ENCODE data around the gene LRRIQ1. TPM values are rescaled to one million over a fixed set of nuclear protein-coding genes. Genes with fewer than 3 reads are reported as not detected.
"Not testable (repeated sequence)": the region's sequence is repeated elsewhere in the genome, so short reads cannot be mapped to it uniquely, and the experiment has no call there.

The LRRIQ1 gene
- total RNA-seq, 1 donor from 2014 or later: 10.6 TPM

GRCh38 chr12:84998341-84998740 lies 37.8 kb upstream of the LRRIQ1 start:
- peaks cover 20% of the 10 kb centered on the region for H3K4me1 Mint-ChIP-seq (ENCODE audit: low read depth, unreplicated experiment)
- no peak overlapping the region for H3K27ac Mint-ChIP-seq (ENCODE audit: unreplicated experiment)

GRCh38 chr12:85000729-85001128 lies 35.4 kb upstream of the LRRIQ1 start:
- H3K27ac Mint-ChIP-seq (ENCODE audit: unreplicated experiment): peak overlapping the region; percentile 15
- peaks cover 4% of the 10 kb centered on the region for H3K36me3 Mint-ChIP-seq (ENCODE audit: unreplicated experiment)
- H3K27me3 Mint-ChIP-seq (ENCODE audit: unreplicated experiment): peaks cover 3% of the 10 kb centered on the region
- peaks cover 34% of the 10 kb centered on the region for H3K4me1 Mint-ChIP-seq (ENCODE audit: low read depth, unreplicated experiment)
- DNase-seq: no peak
- peaks cover 12% of the 10 kb centered on the region for H3K9me3 Mint-ChIP-seq (ENCODE audit: unreplicated experiment)
- TF ChIP-seq CTCF (IDR thresholded peaks at IDR 0.05; ENCODE audit: partially characterized antibody, unreplicated experiment): no peak
- H3K4me3 Mint-ChIP-seq (ENCODE audit: unreplicated experiment): no peak overlapping the region

More at GRCh38 chr12:84998341-84998740, 37.8 kb upstream of the LRRIQ1 start:
- no peak for DNase-seq
- H3K27me3 Mint-ChIP-seq (ENCODE audit: unreplicated experiment): no peaks in the 10 kb centered on the region
- H3K36me3 Mint-ChIP-seq (ENCODE audit: unreplicated experiment): peaks cover 4% of the 10 kb centered on the region
- no peak for TF ChIP-seq CTCF (IDR thresholded peaks at IDR 0.05; ENCODE audit: partially characterized antibody, unreplicated experiment)
- peaks cover 5% of the 10 kb centered on the region for H3K9me3 Mint-ChIP-seq (ENCODE audit: unreplicated experiment)
- no peak overlapping the region for H3K4me3 Mint-ChIP-seq (ENCODE audit: unreplicated experiment)

- TF ChIP-seq CTCF (IDR thresholded peaks at IDR 0.05; ENCODE audit: partially characterized antibody, unreplicated experiment): no peak
- peaks cover 3% of the 10 kb centered on the region for H3K27me3 Mint-ChIP-seq (ENCODE audit: unreplicated experiment)
- peaks cover 12% of the 10 kb centered on the region for H3K9me3 Mint-ChIP-seq (ENCODE audit: unreplicated experiment)
- H3K4me1 Mint-ChIP-seq (ENCODE audit: low read depth, unreplicated experiment): peaks cover 52% of the 10 kb centered on the region
- no peak for DNase-seq
- peaks cover 4% of the 10 kb centered on the region for H3K36me3 Mint-ChIP-seq (ENCODE audit: unreplicated experiment)
- no peak overlapping the region for H3K4me3 Mint-ChIP-seq (ENCODE audit: unreplicated experiment)
- peak overlapping the region; percentile 69 for H3K27ac Mint-ChIP-seq (ENCODE audit: unreplicated experiment)
Observed at GRCh38 chr12:85002778-85003296, 33.3 kb upstream of the LRRIQ1 start.

GRCh38 chr12:85004204-85004603 lies 31.9 kb upstream of the LRRIQ1 start:
- H3K27ac Mint-ChIP-seq (ENCODE audit: unreplicated experiment): peak overlapping the region; percentile 91
- peaks cover 3% of the 10 kb centered on the region for H3K27me3 Mint-ChIP-seq (ENCODE audit: unreplicated experiment)
- H3K4me1 Mint-ChIP-seq (ENCODE audit: low read depth, unreplicated experiment): peaks cover 52% of the 10 kb centered on the region
- H3K4me3 Mint-ChIP-seq (ENCODE audit: unreplicated experiment): peak overlapping the region; percentile 69
- peaks cover 12% of the 10 kb centered on the region for H3K9me3 Mint-ChIP-seq (ENCODE audit: unreplicated experiment)
- no peak for TF ChIP-seq CTCF (IDR thresholded peaks at IDR 0.05; ENCODE audit: partially characterized antibody, unreplicated experiment)
- DNase-seq: no peak
- H3K36me3 Mint-ChIP-seq (ENCODE audit: unreplicated experiment): peaks cover 4% of the 10 kb centered on the region

- peak; percentile 21 for DNase-seq
Observed at GRCh38 chr12:85005047-85005446, 31.1 kb upstream of the LRRIQ1 start.

More at GRCh38 chr12:85005047-85005446, 31.1 kb upstream of the LRRIQ1 start:
- Mint-ChIP-seq H3K4me1 (ENCODE audit: low read depth, unreplicated experiment) (peaks cover 52% of the 10 kb centered on the region), H3K9me3 (ENCODE audit: unreplicated experiment) (peaks cover 12% of the 10 kb centered on the region), H3K27ac (ENCODE audit: unreplicated experiment) (peak overlapping the region; percentile 91), H3K4me3 (ENCODE audit: unreplicated experiment) (peak overlapping the region; percentile 69)
- H3K36me3 Mint-ChIP-seq (ENCODE audit: unreplicated experiment); H3K27me3 Mint-ChIP-seq (ENCODE audit: unreplicated experiment): not testable (repeated sequence)
